Measurements from ENCODE around the gene SIRPB2.

SIRPB2 gene

GRCh38 chr20:1450926-1451491 is 40.2 kb downstream of the SIRPB2 start:
- no peak for TF ChIP-seq ZNF274 (IDR thresholded peaks at IDR 0.05; ENCODE audit: low read depth, low read length)
- H3K4me3 ChIP-seq (ENCODE audit: low read length) = no peak overlapping the region

- H3K4me3 ChIP-seq (ENCODE audit: low read length) = no peak overlapping the region
- no peak for TF ChIP-seq ZNF274 (IDR thresholded peaks at IDR 0.05; ENCODE audit: low read depth, low read length)
Observed at GRCh38 chr20:1449370-1449769, 41.9 kb downstream of the SIRPB2 start.

DNA sequence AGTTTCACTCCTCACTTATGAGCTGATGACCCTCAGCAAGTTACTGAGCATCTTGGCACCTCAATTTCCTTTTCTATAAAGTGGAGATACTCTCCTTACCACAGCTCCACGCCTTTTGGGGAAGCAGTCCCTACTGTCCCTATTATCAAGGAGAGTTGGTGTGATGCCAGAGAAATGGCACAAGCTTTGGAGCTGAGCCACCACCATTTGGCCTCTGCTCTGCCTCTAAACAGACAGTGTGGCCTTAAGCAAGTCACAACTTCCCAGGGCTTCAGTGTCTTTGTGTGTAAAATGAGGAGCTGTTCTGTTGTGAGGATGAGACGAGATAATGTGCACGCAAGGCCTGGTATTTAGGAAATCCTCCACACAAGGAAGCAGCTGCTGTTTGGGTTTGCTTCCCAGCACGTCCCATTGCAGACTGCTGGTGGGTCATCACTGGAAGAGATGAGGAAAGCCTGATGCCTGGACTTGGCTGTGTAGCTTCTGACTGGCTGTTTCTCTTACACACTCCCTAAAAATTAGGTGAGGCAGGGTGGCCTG is 43.1 kb downstream of the SIRPB2 start:
- H3K4me3 ChIP-seq (ENCODE audit: low read length) = no peak overlapping the region
- TF ChIP-seq ZNF274 (IDR thresholded peaks at IDR 0.05; ENCODE audit: low read depth, low read length) = no peak

- no peak overlapping the region for H3K4me3 ChIP-seq (ENCODE audit: low read length)
- TF ChIP-seq ZNF274 (IDR thresholded peaks at IDR 0.05; ENCODE audit: low read depth, low read length) = no peak
Observed at GRCh38 chr20:1446536-1446935, 44.7 kb downstream of the SIRPB2 start.

DNA sequence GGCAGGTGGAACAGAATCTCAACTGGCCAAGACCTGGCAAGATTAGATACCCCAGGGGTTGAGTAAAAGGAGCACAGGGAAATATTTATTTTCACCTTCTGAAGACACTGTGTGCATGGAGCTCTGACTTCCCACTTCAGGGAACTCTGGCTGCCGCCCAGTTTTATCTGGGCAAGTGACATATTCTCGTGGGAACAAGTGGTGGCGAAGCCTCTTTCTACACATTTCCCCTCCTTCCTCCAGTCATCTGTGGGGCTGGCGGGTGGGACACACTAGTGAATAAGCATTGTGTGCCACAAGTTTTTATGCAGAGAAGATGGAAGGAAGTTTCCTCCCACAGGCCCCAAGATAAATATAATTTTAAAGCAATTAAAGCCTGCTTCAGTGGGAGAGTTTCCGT is 48.1 kb downstream of the SIRPB2 start:
- no peak for TF ChIP-seq ZNF274 (IDR thresholded peaks at IDR 0.05; ENCODE audit: low read depth, low read length)
- H3K4me3 ChIP-seq (ENCODE audit: low read length) = no peak overlapping the region

- no peak for TF ChIP-seq ZNF274 (IDR thresholded peaks at IDR 0.05; ENCODE audit: low read depth, low read length)
- H3K4me3 ChIP-seq (ENCODE audit: low read length) = no peak overlapping the region
Observed at GRCh38 chr20:1442304-1442703, 48.9 kb downstream of the SIRPB2 start.

- no peak for TF ChIP-seq ZNF274 (IDR thresholded peaks at IDR 0.05; ENCODE audit: low read depth, low read length)
- H3K4me3 ChIP-seq (ENCODE audit: low read length) = no peak overlapping the region
Observed at GRCh38 chr20:1441133-1441532, 50.1 kb downstream of the SIRPB2 start.

DNA sequence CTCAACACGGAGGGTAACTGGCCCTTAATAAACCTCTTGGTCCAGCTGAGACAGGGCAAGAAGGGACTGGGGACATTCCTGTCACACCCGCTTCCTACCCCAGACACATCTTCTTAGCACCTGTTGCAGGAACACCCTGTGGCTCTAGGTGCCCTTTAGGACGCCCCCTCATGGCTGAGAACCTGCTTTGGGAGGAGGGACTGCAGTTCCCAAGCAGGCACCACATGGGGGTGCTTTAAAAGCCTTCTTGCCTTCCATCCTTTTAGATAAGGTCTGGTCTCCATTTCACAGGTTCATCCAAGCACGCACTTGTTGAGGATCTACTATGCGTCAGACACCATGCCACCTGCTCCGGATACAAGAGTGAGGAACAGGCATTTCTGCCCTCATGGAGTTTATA is 51.2 kb downstream of the SIRPB2 start:
- H3K4me3 ChIP-seq (ENCODE audit: low read length) = no peak overlapping the region
- TF ChIP-seq ZNF274 (IDR thresholded peaks at IDR 0.05; ENCODE audit: low read depth, low read length) = no peak

DNA sequence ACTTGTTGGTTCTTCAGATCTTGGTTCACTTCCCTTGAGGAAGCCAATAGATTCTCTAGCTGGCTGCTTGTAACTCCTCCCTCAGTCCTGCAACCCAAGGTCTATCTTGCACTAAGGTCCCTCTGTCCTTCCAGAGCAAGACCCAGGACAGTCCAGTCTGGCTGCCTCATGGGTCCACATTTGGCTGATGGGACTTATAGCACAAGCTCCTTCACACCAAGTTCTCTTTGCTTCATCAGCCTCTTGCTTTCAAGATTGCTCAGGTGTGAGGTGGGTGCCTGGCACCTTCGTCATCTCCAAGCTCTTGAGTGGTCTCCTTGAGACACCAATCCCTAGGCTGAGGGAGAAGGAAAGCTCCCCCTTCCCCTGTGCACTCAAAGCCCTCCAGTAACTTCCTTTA is 52.9 kb downstream of the SIRPB2 start:
- TF ChIP-seq ZNF274 (IDR thresholded peaks at IDR 0.05; ENCODE audit: low read depth, low read length) = no peak
- no peak overlapping the region for H3K4me3 ChIP-seq (ENCODE audit: low read length)

- no peak overlapping the region for H3K4me3 ChIP-seq (ENCODE audit: low read length)
- TF ChIP-seq ZNF274 (IDR thresholded peaks at IDR 0.05; ENCODE audit: low read depth, low read length) = no peak
Observed at GRCh38 chr20:1437235-1437904, 53.9 kb downstream of the SIRPB2 start.

DNA sequence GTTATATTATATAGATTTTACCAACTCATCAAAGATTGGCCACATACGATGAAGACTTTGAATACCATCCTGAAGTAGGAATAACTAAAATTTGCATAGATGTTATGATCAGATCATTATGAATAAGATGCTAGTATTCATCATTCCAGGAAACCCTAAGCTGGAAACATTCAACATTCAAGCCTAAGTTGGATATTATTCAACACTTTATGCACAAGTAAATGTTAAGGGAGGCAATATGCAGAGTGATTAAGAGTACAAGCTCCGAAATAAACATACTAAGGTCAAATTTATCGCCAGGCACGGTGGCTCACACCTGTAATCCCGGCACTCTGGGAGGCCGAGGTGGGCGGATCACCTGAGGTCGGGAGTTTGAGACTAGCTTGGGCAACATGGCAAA is 55.0 kb downstream of the SIRPB2 start:
- TF ChIP-seq ZNF274 (IDR thresholded peaks at IDR 0.05; ENCODE audit: low read depth, low read length) = no peak
- no peak overlapping the region for H3K4me3 ChIP-seq (ENCODE audit: low read length)

DNA sequence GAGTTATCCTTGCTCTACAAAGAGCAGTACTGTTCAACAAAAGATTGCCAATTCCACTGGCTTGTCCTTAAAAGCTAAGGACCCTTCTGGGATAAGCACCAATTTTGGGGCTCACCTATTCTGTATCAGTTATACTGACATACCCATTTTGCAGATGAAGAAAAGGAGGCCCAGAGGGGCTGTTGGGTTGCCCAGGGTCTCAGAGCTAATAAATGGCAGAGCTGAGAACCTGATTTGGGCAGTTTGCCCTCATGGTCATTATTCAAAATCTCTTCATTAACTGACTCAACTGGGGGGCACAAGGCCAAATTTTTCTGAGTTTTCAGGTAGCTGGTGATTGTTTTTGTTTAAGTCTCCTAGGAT is 55.9 kb downstream of the SIRPB2 start:
- no peak overlapping the region for H3K4me3 ChIP-seq (ENCODE audit: low read length)

DNA sequence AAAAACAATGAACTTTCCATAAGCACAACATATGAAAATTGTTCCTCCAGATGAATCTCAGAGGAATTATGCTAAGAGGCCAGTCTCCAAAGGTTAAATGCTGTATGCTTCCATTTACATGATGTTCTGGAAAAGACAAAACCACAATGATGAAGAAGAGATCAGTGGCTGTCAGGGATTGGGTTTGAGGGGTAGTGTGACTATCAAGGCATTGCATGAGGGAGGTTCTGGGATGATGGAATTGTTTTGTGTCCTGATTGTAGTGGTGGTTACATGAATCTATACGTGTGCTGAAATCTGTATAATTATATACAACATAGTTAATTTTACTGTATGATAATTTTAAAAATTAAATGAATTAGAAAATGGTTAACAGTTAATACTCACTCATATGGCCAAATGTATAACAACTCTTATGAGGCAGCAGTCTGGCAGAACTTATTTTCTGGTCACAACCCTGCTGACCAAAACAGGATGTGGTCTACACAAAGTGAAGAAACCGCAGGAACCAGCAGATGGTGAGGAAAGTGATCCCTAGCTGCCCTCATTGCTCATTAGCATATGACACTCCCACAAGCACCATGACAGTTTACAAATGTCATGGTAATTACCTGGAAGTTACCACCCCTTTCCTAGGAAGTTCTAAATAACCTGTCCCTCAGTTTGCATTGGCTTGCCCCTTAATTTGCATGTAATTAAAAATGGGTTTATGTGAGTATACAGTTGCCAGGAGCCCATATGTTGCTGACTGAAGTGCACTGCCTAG is 56.5 kb downstream of the SIRPB2 start:
- TF ChIP-seq ZNF274 (IDR thresholded peaks at IDR 0.05; ENCODE audit: low read depth, low read length) = no peak

More for the DNA sequence above, 55.9 kb downstream of the SIRPB2 start:
- no peak for TF ChIP-seq ZNF274 (IDR thresholded peaks at IDR 0.05; ENCODE audit: low read depth, low read length)

GRCh38 chr20:1431158-1431557 is 60.1 kb downstream of the SIRPB2 start:
- no peak overlapping the region for H3K4me3 ChIP-seq (ENCODE audit: low read length)
- no peak for TF ChIP-seq ZNF274 (IDR thresholded peaks at IDR 0.05; ENCODE audit: low read depth, low read length)

More for the DNA sequence above, 56.5 kb downstream of the SIRPB2 start:
- no peak overlapping the region for H3K4me3 ChIP-seq (ENCODE audit: low read length)

DNA sequence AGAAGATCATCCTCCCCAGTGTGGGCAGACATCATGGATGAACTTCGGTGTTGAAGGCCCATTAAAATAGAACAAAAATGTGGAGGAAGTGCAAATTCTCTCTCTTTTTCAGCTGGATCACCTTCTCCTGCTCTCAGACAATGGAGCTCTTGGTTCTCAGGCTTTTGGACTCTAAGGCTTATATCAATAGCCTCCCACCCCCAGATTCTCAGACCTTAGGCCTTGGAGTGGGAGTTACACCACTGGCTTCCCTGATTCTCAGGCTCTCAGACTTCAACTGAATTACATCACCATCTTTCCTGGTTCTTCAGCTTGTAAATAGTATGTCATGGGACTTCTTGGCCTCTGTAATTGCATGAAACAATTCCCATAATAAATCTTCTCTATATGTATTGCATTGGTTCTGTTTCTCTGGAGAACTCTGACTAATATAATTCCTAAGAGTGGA is 61.2 kb downstream of the SIRPB2 start:
- no peak overlapping the region for H3K4me3 ChIP-seq (ENCODE audit: low read length)
- no peak for TF ChIP-seq ZNF274 (IDR thresholded peaks at IDR 0.05; ENCODE audit: low read depth, low read length)

Data from GM08714 (cell line).